H9 (cell line): Measurements from ENCODE around the gene BLTP1. TPM values are rescaled to one million over a fixed set of nuclear protein-coding genes. Genes with fewer than 3 reads are reported as not detected.

Source experiments
- DNase-seq: peaks from one replicate; pipeline ENCODE4 v3.0.0-alpha.2; 2017
- H2AFZ ChIP-seq: one replicate; pipeline ENCODE4 v1.6.1; 2013; ENCODE audit warnings: mild to moderate bottlenecking, low read length, control low read depth, moderate library complexity
- H2AK5ac ChIP-seq: 2 replicates; pipeline ENCODE4 v1.6.1; 2013; ENCODE audit warnings: low read length, control low read depth, mixed read lengths; ENCODE audit not compliant: insufficient read length
- H2BK120ac ChIP-seq: one replicate; pipeline ENCODE4 v1.6.1; 2013; ENCODE audit warnings: low read depth, mild to moderate bottlenecking, low read length, control low read depth, inconsistent platforms; ENCODE audit not compliant: poor library complexity, severe bottlenecking
- H2BK12ac ChIP-seq: 2 replicates; pipeline ENCODE4 v1.6.1; 2013; ENCODE audit warnings: low read length, control low read depth, mixed read lengths, low read depth; ENCODE audit not compliant: insufficient read length
- H2BK15ac ChIP-seq: 2 replicates; pipeline ENCODE4 v1.6.1; 2013; ENCODE audit warnings: low read depth, low read length, control low read depth
- H2BK20ac ChIP-seq: one replicate; pipeline ENCODE4 v1.6.1; 2013; ENCODE audit warnings: low read depth, mild to moderate bottlenecking, low read length, control low read depth, inconsistent platforms; ENCODE audit not compliant: poor library complexity, severe bottlenecking
- H2BK5ac ChIP-seq: 2 replicates; pipeline ENCODE4 v1.6.1; 2013; ENCODE audit warnings: low read length, control low read depth, mixed read lengths; ENCODE audit not compliant: insufficient read length
- H3K14ac ChIP-seq: 2 replicates; pipeline ENCODE4 v1.6.1; 2013; ENCODE audit warnings: low read length, control low read depth; ENCODE audit not compliant: insufficient read depth
- H3K18ac ChIP-seq: 2 replicates; pipeline ENCODE4 v1.6.1; 2013; ENCODE audit warnings: low read depth, mild to moderate bottlenecking, mixed read lengths, low read length, control low read depth; ENCODE audit not compliant: insufficient read length
- H3K23ac ChIP-seq: 2 replicates; pipeline ENCODE4 v1.6.1; 2013; ENCODE audit warnings: low read length, control low read depth, mixed read lengths, low read depth; ENCODE audit not compliant: insufficient read length
- H3K23me2 ChIP-seq: 2 replicates; pipeline ENCODE4 v1.6.1; 2013; ENCODE audit warnings: low read depth, mild to moderate bottlenecking, mixed read lengths, low read length, control low read depth; ENCODE audit not compliant: insufficient read length, poor library complexity, severe bottlenecking
- H3K27ac ChIP-seq: 2 replicates; pipeline ENCODE4 v1.5.1; 2013; ENCODE audit warnings: low read length, control low read depth, mixed read lengths, low read depth; ENCODE audit not compliant: insufficient read length
- H3K27me3 ChIP-seq: 2 replicates; pipeline ENCODE4 v1.6.1; 2013; ENCODE audit warnings: low read length, control low read depth, inconsistent platforms; ENCODE audit not compliant: insufficient read depth
- H3K4ac ChIP-seq: 2 replicates; pipeline ENCODE4 v1.6.1; 2013; ENCODE audit warnings: low read depth, mild to moderate bottlenecking, control low read depth, inconsistent platforms, low read length, moderate library complexity
- H3K4me1 ChIP-seq: 2 replicates; pipeline ENCODE4 v1.6.1; 2013; ENCODE audit warnings: low read length, control low read depth, inconsistent platforms; ENCODE audit not compliant: insufficient read depth
- H3K4me2 ChIP-seq: 2 replicates; pipeline ENCODE4 v1.6.1; 2013; ENCODE audit warnings: low read length, control low read depth, mixed read lengths; ENCODE audit not compliant: insufficient read length, insufficient read depth
- H3K56ac ChIP-seq: 2 replicates; pipeline ENCODE4 v1.6.1; 2013; ENCODE audit warnings: low read depth, mild to moderate bottlenecking, mixed read lengths, low read length, control low read depth; ENCODE audit not compliant: insufficient read length
- H3K79me1 ChIP-seq: 2 replicates; pipeline ENCODE4 v1.6.1; 2013; ENCODE audit warnings: low read depth, mild to moderate bottlenecking, moderate library complexity, low read length, control low read depth, inconsistent platforms; ENCODE audit not compliant: insufficient read depth, poor library complexity, severe bottlenecking
- H3K79me2 ChIP-seq: 2 replicates; pipeline ENCODE4 v1.6.1; 2013; ENCODE audit warnings: low read length, control low read depth, inconsistent platforms; ENCODE audit not compliant: insufficient read depth
- H3K9ac ChIP-seq: 2 replicates; pipeline ENCODE4 v1.6.1; 2013; ENCODE audit warnings: low read length, control low read depth, mixed read lengths; ENCODE audit not compliant: insufficient read length; ENCODE audit errors: extremely low read depth
- H3K9me3 ChIP-seq: one replicate; pipeline ENCODE4 v1.6.1; 2013; ENCODE audit warnings: low read depth, low read length, inconsistent platforms; ENCODE audit not compliant: control insufficient read depth
- H3T11ph ChIP-seq: one replicate; pipeline ENCODE4 v1.6.1; 2013; ENCODE audit warnings: mild to moderate bottlenecking, low read length, control low read depth, inconsistent platforms
- H4K20me1 ChIP-seq: one replicate; pipeline ENCODE4 v1.6.1; 2013; ENCODE audit not compliant: control insufficient read depth, insufficient read length, insufficient read depth
- H4K5ac ChIP-seq: 2 replicates; pipeline ENCODE4 v1.6.1; 2013; ENCODE audit warnings: low read depth, mild to moderate bottlenecking, mixed read lengths, low read length, control low read depth; ENCODE audit not compliant: insufficient read length
- H4K8ac ChIP-seq: replicated peaks from 2 replicates; pipeline ENCODE4 v1.6.1; 2013; ENCODE audit warnings: low read length, control low read depth, mixed read lengths, low read depth; ENCODE audit not compliant: insufficient read length
- H4K91ac ChIP-seq: 2 replicates; pipeline ENCODE4 v1.6.1; 2013; ENCODE audit warnings: low read depth, mild to moderate bottlenecking, moderate library complexity, mixed read lengths, low read length, control low read depth; ENCODE audit not compliant: insufficient read length
- H3K27ac Mint-ChIP-seq, 3 experiments: 2 replicates in 2 of 3; 3 replicates in 1 of 3; pipeline ENCODE4 v1.8.0; 2020 to 2021; ENCODE audit warnings: mixed read lengths in 3 of 3, mild to moderate bottlenecking in 1 of 3, moderate library complexity in 1 of 3
- H3K27me3 Mint-ChIP-seq: 2 replicates; pipeline ENCODE4 v1.8.0; 2021; ENCODE audit warnings: low read depth, mild to moderate bottlenecking, moderate library complexity, mixed read lengths
- H3K36me3 Mint-ChIP-seq, 3 experiments: 2 replicates in 2 of 3; 3 replicates in 1 of 3; pipeline ENCODE4 v1.8.0; 2020 to 2021; ENCODE audit warnings: low read depth in 3 of 3, mixed read lengths in 3 of 3; ENCODE audit not compliant: insufficient read depth in 1 of 3
- H3K4me1 Mint-ChIP-seq, 2 experiments: 2 replicates each; pipeline ENCODE4 v1.8.0; 2020; ENCODE audit warnings: mixed read lengths in 2 of 2
- H3K4me3 Mint-ChIP-seq, 2 experiments: 2 replicates in 1 of 2; 3 replicates in 1 of 2; pipeline ENCODE4 v1.8.0; 2020 to 2021; ENCODE audit warnings: mild to moderate bottlenecking in 2 of 2, mixed read lengths in 2 of 2, moderate library complexity in 1 of 2
- H3K9me3 Mint-ChIP-seq, 2 experiments: 2 replicates in 1 of 2; 3 replicates in 1 of 2; pipeline ENCODE4 v1.8.0; 2020; ENCODE audit warnings: mild to moderate bottlenecking in 2 of 2, mixed read lengths in 2 of 2, moderate library complexity in 1 of 2
- WGBS: extraction: QIAGEN DNeasy Blood & Tissue Kit; methylation state at CpG from one replicate; pipeline ENCODE4 v1.1.7; 2013; ENCODE audit warnings: missing lambda C conversion rate, low lambda C conversion rate, mixed read lengths; ENCODE audit not compliant: insufficient read length; ENCODE audit errors: extremely low coverage; 5-methylcytosine and 5-hydroxymethylcytosine counted together
- total RNA-seq: library from RNA; stranded (reverse); gene quantifications from 2 replicates; pipeline ENCODE4 v1.2.1, GENCODE V29; 2021
- TF ChIP-seq, protein P1 (sequence below): fragments of 200-600 bp; sonication (generic); conservative IDR thresholded peaks from 3 replicates; pipeline ENCODE4 v1.8.0; 2021; ENCODE audit warnings: antibody characterized with exemption, mild to moderate bottlenecking

Gene BLTP1
- total RNA-seq, 1 experiment from 2014 or later: 27.4 TPM

GRCh38 chr4:122118243-122118642 lies 33.9 kb upstream of the BLTP1 start:
- Histone ChIP-seq H4K5ac (no peak overlapping the region), H3K4me2 (no peak overlapping the region), H3K18ac (no peak overlapping the region), H3K9me3 (no peaks in the 10 kb centered on the region), H3K27ac (no peak overlapping the region), H3K4ac (no peak overlapping the region), H2AK5ac (no peak overlapping the region), H4K91ac (no peak overlapping the region), H3K9ac (no peak overlapping the region), H3K23ac (no peak overlapping the region), H3K27me3 (no peaks in the 10 kb centered on the region), H3K4me1 (no peaks in the 10 kb centered on the region), H3K79me1 (no peaks in the 10 kb centered on the region), H4K20me1 (no peaks in the 10 kb centered on the region), H3T11ph (no peak overlapping the region), H3K23me2 (no peaks in the 10 kb centered on the region), H4K8ac (no peak overlapping the region), H2AFZ (no peak overlapping the region), H3K79me2 (no peaks in the 10 kb centered on the region), H2BK5ac (no peak overlapping the region), H2BK12ac (no peak overlapping the region), H2BK20ac (no peak overlapping the region), H3K56ac (no peak overlapping the region), H2BK15ac (no peak overlapping the region), H2BK120ac (no peak overlapping the region), H3K14ac (no peak overlapping the region)
- DNase-seq: no peak
- no peak overlapping the region for H3K4me3 Mint-ChIP-seq
- no peaks in the 10 kb centered on the region for H3K36me3 Mint-ChIP-seq
- no peaks in the 10 kb centered on the region for H3K9me3 Mint-ChIP-seq
- TF ChIP-seq, protein P1, sequence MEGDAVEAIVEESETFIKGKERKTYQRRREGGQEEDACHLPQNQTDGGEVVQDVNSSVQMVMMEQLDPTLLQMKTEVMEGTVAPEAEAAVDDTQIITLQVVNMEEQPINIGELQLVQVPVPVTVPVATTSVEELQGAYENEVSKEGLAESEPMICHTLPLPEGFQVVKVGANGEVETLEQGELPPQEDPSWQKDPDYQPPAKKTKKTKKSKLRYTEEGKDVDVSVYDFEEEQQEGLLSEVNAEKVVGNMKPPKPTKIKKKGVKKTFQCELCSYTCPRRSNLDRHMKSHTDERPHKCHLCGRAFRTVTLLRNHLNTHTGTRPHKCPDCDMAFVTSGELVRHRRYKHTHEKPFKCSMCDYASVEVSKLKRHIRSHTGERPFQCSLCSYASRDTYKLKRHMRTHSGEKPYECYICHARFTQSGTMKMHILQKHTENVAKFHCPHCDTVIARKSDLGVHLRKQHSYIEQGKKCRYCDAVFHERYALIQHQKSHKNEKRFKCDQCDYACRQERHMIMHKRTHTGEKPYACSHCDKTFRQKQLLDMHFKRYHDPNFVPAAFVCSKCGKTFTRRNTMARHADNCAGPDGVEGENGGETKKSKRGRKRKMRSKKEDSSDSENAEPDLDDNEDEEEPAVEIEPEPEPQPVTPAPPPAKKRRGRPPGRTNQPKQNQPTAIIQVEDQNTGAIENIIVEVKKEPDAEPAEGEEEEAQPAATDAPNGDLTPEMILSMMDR: no peak
- H3K27ac Mint-ChIP-seq: no peak overlapping the region
- no peaks in the 10 kb centered on the region for H3K4me1 Mint-ChIP-seq
- no peaks in the 10 kb centered on the region; the same call in 1 of the 2 replicates for H3K27me3 Mint-ChIP-seq
- WGBS: no CpG with 5 or more reads among the region's 1 CpG
